NK-92 (cell line): ENCODE data around the gene DGKH.
"Not testable (repeated sequence)": the region's sequence is repeated elsewhere in the genome, so short reads cannot be mapped to it uniquely, and the experiment has no call there.

Experiments used
- DNase-seq: peaks from one replicate; lab custom pipeline; 2025; ENCODE audit not compliant: unreplicated experiment; lab: John Stamatoyannopoulos, UW

The DGKH gene

GRCh38 chr13:42068886-42069285, 20.4 kb downstream of the DGKH start:
- no peak for DNase-seq

- not testable (repeated sequence) for DNase-seq
These were observed 22.2 kb downstream of the DGKH start for GRCh38 chr13:42070599-42070998.

GRCh38 chr13:42071179-42071578, 22.7 kb downstream of the DGKH start:
- DNase-seq = not testable (repeated sequence)

- no peak for DNase-seq
These were observed 23.4 kb downstream of the DGKH start for GRCh38 chr13:42071672-42072419.

- DNase-seq = no peak
These were observed 25.2 kb downstream of the DGKH start for GRCh38 chr13:42073683-42074082.

- DNase-seq = no peak
These were observed 27.1 kb downstream of the DGKH start for GRCh38 chr13:42075517-42075916.

GRCh38 chr13:42076309-42076713, 27.9 kb downstream of the DGKH start:
- no peak for DNase-seq

GRCh38 chr13:42078128-42078808, 29.8 kb downstream of the DGKH start:
- DNase-seq = no peak

- no peak for DNase-seq
These were observed 34.8 kb downstream of the DGKH start for GRCh38 chr13:42083138-42083770.

GRCh38 chr13:42084722-42085121, 36.3 kb downstream of the DGKH start:
- no peak for DNase-seq

GRCh38 chr13:42086582-42086981, 38.1 kb downstream of the DGKH start:
- DNase-seq = no peak

- no peak for DNase-seq
These were observed 46.1 kb downstream of the DGKH start for GRCh38 chr13:42094516-42095040.

- DNase-seq = not testable (repeated sequence)
These were observed 47.8 kb downstream of the DGKH start for GRCh38 chr13:42096222-42096621.

- DNase-seq = no peak
These were observed 51.7 kb downstream of the DGKH start for GRCh38 chr13:42099962-42100675.

- DNase-seq = no peak
These were observed 52.5 kb downstream of the DGKH start for GRCh38 chr13:42100960-42101359.

GRCh38 chr13:42101821-42102585, 53.6 kb downstream of the DGKH start:
- DNase-seq = no peak

GRCh38 chr13:42102961-42103865, 54.8 kb downstream of the DGKH start:
- no peak for DNase-seq

GRCh38 chr13:42106998-42107397, 58.5 kb downstream of the DGKH start:
- no peak for DNase-seq

- no peak for DNase-seq
These were observed 59.0 kb downstream of the DGKH start for GRCh38 chr13:42107421-42107820.
